IMR-90 (cell line): Measurements from ENCODE around the gene TGFB2. TPM values are rescaled to one million over a fixed set of nuclear protein-coding genes. Genes with fewer than 3 reads are reported as not detected.

ENCODE experiments used
- ATAC-seq: fragments of 200-7000 bp; cut with Tn5 transposase; 2 replicates; pipeline ENCODE4 v1.9.1; 2020; ENCODE audit warnings: low read depth, mild to moderate bottlenecking, moderate library complexity
- BruUV-seq: library from RNA; stranded (reverse); fragments of 400-500 nt; replicated peaks from 2 replicates; lab custom pipeline; 2021; lab: Mats Ljungman, UMichigan
- CTCF ChIA-PET: fragments of 300-600 bp; formaldehyde crosslinking; extraction: SDS; loops from one replicate; lab custom pipeline; 2021; ENCODE audit warnings: antibody characterized with exemption; lab: Yijun Ruan, JAX
- POLR2A ChIA-PET: fragments of 300-600 bp; sonication (Branson Sonifier 250); formaldehyde crosslinking; loops from one replicate; lab custom pipeline; 2022; ENCODE audit warnings: antibody characterized with exemption; ENCODE audit not compliant: unreplicated experiment; lab: Charles Lee
- DNase-seq: peaks from one replicate; pipeline ENCODE4 v3.0.0; 2013
- H2AFZ ChIP-seq: replicated peaks from 2 replicates; pipeline ENCODE3; 2013; ENCODE audit warnings: low read length, mild to moderate bottlenecking; ENCODE audit not compliant: poor library complexity
- H2AK5ac ChIP-seq: 2 replicates; pipeline ENCODE4 v1.6.1; 2013; ENCODE audit warnings: low read depth, low read length, inconsistent platforms
- H2AK9ac ChIP-seq: replicated peaks from 2 replicates; pipeline ENCODE3; 2013; ENCODE audit warnings: mild to moderate bottlenecking, low read depth, low read length, moderate library complexity; ENCODE audit not compliant: poor library complexity
- H2BK120ac ChIP-seq: 2 replicates; pipeline ENCODE4 v1.6.1; 2013; ENCODE audit warnings: low read depth, low read length, inconsistent platforms
- H2BK15ac ChIP-seq: 3 replicates; pipeline ENCODE4 v1.6.1; 2013; ENCODE audit warnings: low read depth, low read length, inconsistent platforms
- H2BK20ac ChIP-seq: 2 replicates; pipeline ENCODE4 v1.6.1; 2013; ENCODE audit warnings: low read depth, mild to moderate bottlenecking, inconsistent platforms, low read length, moderate library complexity
- H2BK5ac ChIP-seq: 2 replicates; pipeline ENCODE4 v1.6.1; 2013; ENCODE audit warnings: mild to moderate bottlenecking, low read depth, low read length, inconsistent platforms; ENCODE audit not compliant: poor library complexity, severe bottlenecking
- H3K14ac ChIP-seq: replicated peaks from 2 replicates; pipeline ENCODE4 v1.6.1; 2013; ENCODE audit warnings: low read depth, low read length, inconsistent platforms
- H3K18ac ChIP-seq: 2 replicates; pipeline ENCODE4 v1.6.1; 2013; ENCODE audit warnings: low read depth, low read length, control low read depth
- H3K23ac ChIP-seq: 2 replicates; pipeline ENCODE4 v1.6.1; 2013; ENCODE audit warnings: low read depth, low read length, inconsistent platforms
- H3K27ac ChIP-seq: 2 replicates; pipeline ENCODE4 v1.5.1; 2013; ENCODE audit warnings: mild to moderate bottlenecking, control low read depth, low read length; ENCODE audit not compliant: insufficient read depth
- H3K27me3 ChIP-seq: 2 replicates; pipeline ENCODE4 v1.6.1; 2013; ENCODE audit warnings: low read length; ENCODE audit not compliant: control insufficient read depth, insufficient read depth
- H3K36me3 ChIP-seq: 2 replicates; pipeline ENCODE4 v1.6.1; 2013; ENCODE audit warnings: low read length, mixed read lengths; ENCODE audit not compliant: control insufficient read depth, insufficient read depth
- H3K4ac ChIP-seq: 2 replicates; pipeline ENCODE4 v1.6.1; 2013; ENCODE audit warnings: low read depth, low read length, inconsistent platforms
- H3K4me1 ChIP-seq: 2 replicates; pipeline ENCODE4 v1.6.1; 2013; ENCODE audit warnings: low read length, mixed read lengths; ENCODE audit not compliant: control insufficient read depth, insufficient read depth
- H3K4me2 ChIP-seq: 2 replicates; pipeline ENCODE4 v1.6.1; 2013; ENCODE audit warnings: low read depth, mild to moderate bottlenecking, control low read depth, low read length, moderate library complexity
- H3K4me3 ChIP-seq: 2 replicates; pipeline ENCODE4 v1.5.1; 2013; ENCODE audit warnings: low read depth, mild to moderate bottlenecking, control low read depth, low read length, moderate library complexity; ENCODE audit not compliant: insufficient read depth
- H3K56ac ChIP-seq: 2 replicates; pipeline ENCODE4 v1.6.1; 2013; ENCODE audit warnings: low read length, inconsistent platforms; ENCODE audit not compliant: insufficient read depth; ENCODE audit errors: extremely low read depth
- H3K79me1 ChIP-seq, 2 experiments: 2 replicates each; pipeline ENCODE4 v1.6.1; 2013; ENCODE audit warnings: low read length in 2 of 2, inconsistent platforms in 1 of 2, low read depth in 1 of 2
- H3K9ac ChIP-seq: 2 replicates; pipeline ENCODE4 v1.6.1; 2013; ENCODE audit warnings: low read depth, low read length, control low read depth
- H3K9me1 ChIP-seq: 2 replicates; pipeline ENCODE4 v1.6.1; 2013; ENCODE audit warnings: low read length, inconsistent platforms; ENCODE audit not compliant: insufficient read depth
- H3K9me3 ChIP-seq: 2 replicates; pipeline ENCODE4 v1.6.1; 2013; ENCODE audit warnings: low read length; ENCODE audit not compliant: control insufficient read depth, insufficient read depth
- H4K20me1 ChIP-seq: 2 replicates; pipeline ENCODE4 v1.6.1; 2013; ENCODE audit warnings: low read length, inconsistent platforms; ENCODE audit not compliant: insufficient read depth
- H4K5ac ChIP-seq: 2 replicates; pipeline ENCODE4 v1.6.1; 2013; ENCODE audit warnings: mild to moderate bottlenecking, low read depth, low read length, control low read depth
- H4K8ac ChIP-seq, 2 experiments: 2 replicates each; pipeline ENCODE4 v1.6.1; 2013; ENCODE audit warnings: low read depth in 2 of 2, low read length in 2 of 2, control low read depth in 1 of 2, inconsistent platforms in 1 of 2
- H4K91ac ChIP-seq: 2 replicates; pipeline ENCODE4 v1.6.1; 2013; ENCODE audit warnings: low read depth, low read length, inconsistent platforms; ENCODE audit not compliant: insufficient read depth
- CEBPB ChIP-seq: IDR thresholded peaks from 2 replicates; pipeline ENCODE4 v1.6.1; 2012; ENCODE audit warnings: low read depth, low read length, improper control_type of control experiment
- FOS ChIP-seq: fragments of 150-350 bp; IDR thresholded peaks from 2 replicates; pipeline ENCODE4 v1.6.1; 2016; ENCODE audit warnings: low read depth, low read length
- MAFK ChIP-seq: IDR thresholded peaks from 2 replicates; pipeline ENCODE4 v1.6.1; 2012; ENCODE audit warnings: low read depth, low read length, improper control_type of control experiment
- MXI1 ChIP-seq: IDR thresholded peaks from 2 replicates; pipeline ENCODE4 v1.6.1; 2012; ENCODE audit warnings: low read depth, mild to moderate bottlenecking, low read length, moderate library complexity, borderline replicate concordance
- NFE2L2 ChIP-seq: fragments of 150-350 bp; IDR thresholded peaks from 2 replicates; pipeline ENCODE4 v1.6.1; 2016; ENCODE audit warnings: low read depth, mild to moderate bottlenecking, low read length
- POLR2A ChIP-seq: IDR thresholded peaks from 2 replicates; pipeline ENCODE4 v1.6.1; 2012; ENCODE audit warnings: mild to moderate bottlenecking, low read depth, low read length
- RAD21 ChIP-seq: IDR thresholded peaks from 2 replicates; pipeline ENCODE4 v1.6.1; 2012; ENCODE audit warnings: low read length, improper control_type of control experiment
- RCOR1 ChIP-seq: IDR thresholded peaks from 2 replicates; pipeline ENCODE4 v1.6.1; 2012; ENCODE audit warnings: mild to moderate bottlenecking, low read length, improper control_type of control experiment; ENCODE audit not compliant: insufficient replicate concordance
- RFX5 ChIP-seq: IDR thresholded peaks from 2 replicates; pipeline ENCODE4 v1.8.0; 2012; ENCODE audit warnings: low read depth, mild to moderate bottlenecking, low read length, moderate library complexity
- SMC3 ChIP-seq: fragments of 150-350 bp; IDR thresholded peaks from 2 replicates; pipeline ENCODE4 v1.6.1; 2016; ENCODE audit warnings: low read depth, mild to moderate bottlenecking, antibody characterized with exemption, low read length, moderate library complexity
- WGBS, 2 experiments: methylation state at CpG; one replicate each; pipeline versions ENCODE4 v1.1.5 to v1.1.7; 2013; ENCODE audit warnings: missing lambda C conversion rate in 2 of 2; ENCODE audit not compliant: insufficient read length in 1 of 2; ENCODE audit errors: extremely low coverage in 2 of 2; 5-methylcytosine and 5-hydroxymethylcytosine counted together
- dilution Hi-C: fragments of 300-500 bp; cut with HindIII; formaldehyde crosslinking; loops from one replicate; pipeline ENCODE4 v1.14.3; 2018; ENCODE audit warnings: low sequenced_read_pairs; ENCODE audit not compliant: unreplicated experiment
- in situ Hi-C: fragments of 300-500 bp; cut with MboI; formaldehyde crosslinking; loops from 3 replicates; pipeline ENCODE4 v1.14.3; 2019; ENCODE audit warnings: low sequenced_read_pairs, inconsistent platforms, mixed read lengths
- intact Hi-C: fragments of 100-400 bp; cut with micrococcal nuclease; formaldehyde crosslinking; loops from 2 replicates; pipeline ENCODE4 v1.10.0; 2022
- polyA plus RNA-seq, 3 experiments: library from polyadenylated mRNA; depleted of rRNA; stranded (reverse); fragments of >200 nt; gene quantifications; 2 replicates each; pipeline ENCODE4 v1.2.3, GENCODE V29; 2012; ENCODE audit warnings: low replicate concordance in 1 of 3
- total RNA-seq: library from RNA; depleted of rRNA; stranded (reverse); fragments of >200 nt; gene quantifications from 2 replicates; pipeline ENCODE4 v1.2.3, GENCODE V29; 2012
- TF ChIP-seq, protein P1 (sequence below): fragments of 150-350 bp; IDR thresholded peaks from 2 replicates; pipeline ENCODE4 v1.6.1; 2016; ENCODE audit warnings: low read depth, mild to moderate bottlenecking, low read length, moderate library complexity, borderline replicate concordance
- TF ChIP-seq, protein P2 (sequence below): conservative IDR thresholded peaks from 2 replicates; pipeline ENCODE4 v1.5.1; 2012; ENCODE audit warnings: mild to moderate bottlenecking, low read depth, low read length, improper control_type of control experiment

Gene TGFB2
- total and polyA plus RNA-seq, 2 of the 4 experiments (the other 2 are of a cell fraction), result 3.7 to 3.8 TPM

DNA sequence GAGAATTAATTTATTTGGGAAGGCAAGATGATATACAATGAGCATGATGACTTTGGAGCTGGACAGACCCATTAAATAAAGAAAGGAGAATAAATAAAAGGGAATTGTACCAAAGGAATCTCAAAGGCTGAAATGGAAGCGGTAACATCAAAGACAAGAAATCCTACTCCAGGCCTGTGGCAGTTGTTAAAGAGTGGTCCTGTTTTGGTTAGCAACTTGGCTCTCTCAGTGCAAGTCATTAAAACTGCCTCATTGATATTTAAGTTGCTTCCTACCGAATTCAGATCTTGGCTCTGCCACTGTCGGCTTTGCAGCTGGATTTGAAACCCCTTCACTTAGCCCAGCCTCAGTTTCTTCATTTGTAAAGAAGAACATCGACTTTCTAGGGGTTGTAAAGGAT is 10.1 kb downstream of the TGFB2 start:
- Histone ChIP-seq H4K91ac (no peak overlapping the region), H4K5ac (no peak overlapping the region), H2AK9ac (no peak overlapping the region), H2BK5ac (no peak overlapping the region), H4K8ac (no peak overlapping the region), H3K4me3 (no peak overlapping the region), H2BK15ac (no peak overlapping the region), H2BK120ac (no peak overlapping the region), H3K27me3 (no peaks in the 10 kb centered on the region), H3K9ac (no peak overlapping the region), H3K23ac (no peak overlapping the region), H2AK5ac (no peak overlapping the region), H3K56ac (no peak overlapping the region), H3K36me3 (no peaks in the 10 kb centered on the region; the same call in 1 of the 2 replicates), H3K27ac (no peak overlapping the region), H3K4me1 (peaks cover 7% of the 10 kb centered on the region), H3K4ac (no peak overlapping the region), H3K9me3 (no peaks in the 10 kb centered on the region), H3K14ac (no peak overlapping the region), H3K18ac (no peak overlapping the region), H3K9me1 (peaks cover 4% of the 10 kb centered on the region; the same call in 1 of the 2 replicates), H2AFZ (no peak overlapping the region), H3K4me2 (no peak overlapping the region), H3K79me1 (peaks cover 14 to 24% of the 10 kb centered on the region in 2 experiments), H4K20me1 (no peaks in the 10 kb centered on the region), H2BK20ac (no peak overlapping the region)
- CTCF ChIA-PET, result no interaction called here
- POLR2A ChIA-PET, result interaction anchor here (0.5 kb wide), 1 partner anchor 24 kb away, joined by 13 read pairs; no protein-coding TSS in a partner anchor
- WGBS, 2 experiments, result no CpG with 5 or more reads among the region's 4 CpGs
- no peak for DNase-seq
- no peak for ATAC-seq
- BruUV-seq, result no TSS peak
- intact Hi-C loops (no loop called here), dilution Hi-C loops (no loop called here), in situ Hi-C loops (no loop called here)
- TF ChIP-seq MXI1 (no peak), MAFK (no peak), FOS (no peak), RAD21 (no peak), POLR2A (no peak), RFX5 (no peak), NFE2L2 (no peak), RCOR1 (no peak), SMC3 (no peak), CEBPB (no peak)
- TF ChIP-seq, protein P1, sequence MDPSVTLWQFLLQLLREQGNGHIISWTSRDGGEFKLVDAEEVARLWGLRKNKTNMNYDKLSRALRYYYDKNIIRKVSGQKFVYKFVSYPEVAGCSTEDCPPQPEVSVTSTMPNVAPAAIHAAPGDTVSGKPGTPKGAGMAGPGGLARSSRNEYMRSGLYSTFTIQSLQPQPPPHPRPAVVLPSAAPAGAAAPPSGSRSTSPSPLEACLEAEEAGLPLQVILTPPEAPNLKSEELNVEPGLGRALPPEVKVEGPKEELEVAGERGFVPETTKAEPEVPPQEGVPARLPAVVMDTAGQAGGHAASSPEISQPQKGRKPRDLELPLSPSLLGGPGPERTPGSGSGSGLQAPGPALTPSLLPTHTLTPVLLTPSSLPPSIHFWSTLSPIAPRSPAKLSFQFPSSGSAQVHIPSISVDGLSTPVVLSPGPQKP, result no peak
- TF ChIP-seq, protein P2, sequence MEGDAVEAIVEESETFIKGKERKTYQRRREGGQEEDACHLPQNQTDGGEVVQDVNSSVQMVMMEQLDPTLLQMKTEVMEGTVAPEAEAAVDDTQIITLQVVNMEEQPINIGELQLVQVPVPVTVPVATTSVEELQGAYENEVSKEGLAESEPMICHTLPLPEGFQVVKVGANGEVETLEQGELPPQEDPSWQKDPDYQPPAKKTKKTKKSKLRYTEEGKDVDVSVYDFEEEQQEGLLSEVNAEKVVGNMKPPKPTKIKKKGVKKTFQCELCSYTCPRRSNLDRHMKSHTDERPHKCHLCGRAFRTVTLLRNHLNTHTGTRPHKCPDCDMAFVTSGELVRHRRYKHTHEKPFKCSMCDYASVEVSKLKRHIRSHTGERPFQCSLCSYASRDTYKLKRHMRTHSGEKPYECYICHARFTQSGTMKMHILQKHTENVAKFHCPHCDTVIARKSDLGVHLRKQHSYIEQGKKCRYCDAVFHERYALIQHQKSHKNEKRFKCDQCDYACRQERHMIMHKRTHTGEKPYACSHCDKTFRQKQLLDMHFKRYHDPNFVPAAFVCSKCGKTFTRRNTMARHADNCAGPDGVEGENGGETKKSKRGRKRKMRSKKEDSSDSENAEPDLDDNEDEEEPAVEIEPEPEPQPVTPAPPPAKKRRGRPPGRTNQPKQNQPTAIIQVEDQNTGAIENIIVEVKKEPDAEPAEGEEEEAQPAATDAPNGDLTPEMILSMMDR, result no peak
